Gastrocnemius medialis (tissue), 4 donors: Measurements from ENCODE around the gene VWDE.

Source experiments
- POLR2A ChIP-seq, 2 donors: fragments of 450-650 bp; IDR thresholded peaks; one replicate each; pipeline ENCODE4 v1.6.1; 2017; ENCODE audit warnings: antibody characterized with exemption in 2 of 2, mild to moderate bottlenecking in 2 of 2, moderate library complexity in 2 of 2
- TF ChIP-seq, protein P1 (sequence below), 5 experiments: fragments of 450-650 bp in 3 of 5; fragments of 200-600 bp in 2 of 5; sonication (generic) in 2 of 5; IDR thresholded peaks in 4 of 5; conservative IDR thresholded peaks in 1 of 5; 1 replicate in 4 of 5; 2 replicates in 1 of 5; pipeline ENCODE4 v1.5.1; 2016 to 2019; ENCODE audit warnings: antibody characterized with exemption in 5 of 5, mild to moderate bottlenecking in 3 of 5, moderate library complexity in 3 of 5

DNA sequence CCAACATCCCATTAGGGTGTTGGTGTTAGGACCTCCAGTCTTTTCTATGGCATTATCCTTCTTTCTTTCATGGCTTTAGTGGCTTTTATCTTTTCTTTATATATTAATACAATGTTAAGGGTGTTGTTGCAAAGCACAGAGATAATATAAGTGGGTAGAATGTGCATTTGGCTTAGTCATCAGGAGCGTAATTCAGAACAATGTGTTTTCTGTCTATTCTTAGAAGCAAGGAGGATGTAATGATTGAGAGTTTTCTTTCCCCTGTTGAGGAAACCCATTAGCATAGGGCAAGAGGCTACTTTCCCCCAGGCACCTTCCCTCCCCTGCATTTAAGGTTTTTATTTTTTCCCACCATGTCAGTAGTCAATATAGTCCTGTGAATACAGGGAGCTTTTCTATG lies 112.9 kb downstream of the VWDE start:
- TF ChIP-seq, protein P1, sequence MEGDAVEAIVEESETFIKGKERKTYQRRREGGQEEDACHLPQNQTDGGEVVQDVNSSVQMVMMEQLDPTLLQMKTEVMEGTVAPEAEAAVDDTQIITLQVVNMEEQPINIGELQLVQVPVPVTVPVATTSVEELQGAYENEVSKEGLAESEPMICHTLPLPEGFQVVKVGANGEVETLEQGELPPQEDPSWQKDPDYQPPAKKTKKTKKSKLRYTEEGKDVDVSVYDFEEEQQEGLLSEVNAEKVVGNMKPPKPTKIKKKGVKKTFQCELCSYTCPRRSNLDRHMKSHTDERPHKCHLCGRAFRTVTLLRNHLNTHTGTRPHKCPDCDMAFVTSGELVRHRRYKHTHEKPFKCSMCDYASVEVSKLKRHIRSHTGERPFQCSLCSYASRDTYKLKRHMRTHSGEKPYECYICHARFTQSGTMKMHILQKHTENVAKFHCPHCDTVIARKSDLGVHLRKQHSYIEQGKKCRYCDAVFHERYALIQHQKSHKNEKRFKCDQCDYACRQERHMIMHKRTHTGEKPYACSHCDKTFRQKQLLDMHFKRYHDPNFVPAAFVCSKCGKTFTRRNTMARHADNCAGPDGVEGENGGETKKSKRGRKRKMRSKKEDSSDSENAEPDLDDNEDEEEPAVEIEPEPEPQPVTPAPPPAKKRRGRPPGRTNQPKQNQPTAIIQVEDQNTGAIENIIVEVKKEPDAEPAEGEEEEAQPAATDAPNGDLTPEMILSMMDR (IDR thresholded peaks at IDR 0.05 in 4 of 5, conservative IDR thresholded peaks at IDR 0.05 in 1 of 5) = no peak
- TF ChIP-seq POLR2A (IDR thresholded peaks at IDR 0.05) = no peak
